ENCODE measurements around the gene ABCG1. TPM values are rescaled to one million over a fixed set of nuclear protein-coding genes. Genes with fewer than 3 reads are reported as not detected.
"Not testable (repeated sequence)": the region's sequence is repeated elsewhere in the genome, so short reads cannot be mapped to it uniquely, and the experiment has no call there.

Gene ABCG1
- total RNA-seq, 2 donors from 2014 or later: 15.4 to 24.4 TPM

DNA sequence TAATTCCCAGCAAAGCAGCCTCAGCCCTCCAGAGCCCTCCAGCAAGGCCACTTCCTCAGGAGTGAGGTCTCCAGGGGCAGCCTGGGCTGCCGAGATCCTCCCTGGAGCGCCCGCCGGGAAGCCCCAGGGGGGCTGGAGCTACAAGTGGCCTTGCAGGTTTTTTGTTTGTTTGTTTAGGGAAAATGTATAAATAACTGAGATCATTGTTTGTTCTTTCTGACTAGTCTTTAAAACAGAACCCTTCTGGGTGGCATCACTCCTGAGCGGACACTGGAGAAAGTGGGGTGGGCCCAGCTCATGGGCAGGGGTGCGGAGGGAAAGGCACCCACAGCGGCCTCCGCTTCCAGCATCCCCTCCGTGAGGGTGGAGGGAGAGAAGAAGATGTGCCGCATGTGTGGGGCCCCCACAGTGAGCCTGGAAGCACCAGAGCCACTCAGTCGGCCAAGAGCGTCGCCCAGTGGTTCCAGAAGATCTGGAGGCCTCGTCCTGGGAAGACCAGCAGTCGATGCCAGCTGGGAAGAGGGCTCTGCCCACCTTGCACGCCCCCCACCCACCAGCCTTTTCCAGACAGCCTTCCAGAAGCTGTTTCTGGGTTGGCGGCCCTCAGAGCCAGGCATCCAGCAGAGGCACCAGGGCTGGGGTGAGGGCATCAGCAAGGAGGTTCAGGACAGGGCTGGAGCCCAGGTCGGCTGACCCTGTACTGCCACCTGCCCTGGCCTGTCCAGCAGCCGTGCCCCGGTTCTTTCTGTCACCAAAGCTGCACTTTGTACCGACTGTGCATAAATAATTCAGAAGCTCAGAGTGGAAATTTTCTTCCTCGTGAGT lies 61.6 kb downstream of the ABCG1 start:
- ATAC-seq (no peak), DNase-seq (ENCODE audit: low spot score in 2 of 2) (no peak)
- Mint-ChIP-seq H3K36me3 (no peaks in the 10 kb centered on the region), H3K27ac (peak overlapping the region in 1 of 2 donors; percentile 55), H3K9me3 (no peaks in the 10 kb centered on the region)

DNA sequence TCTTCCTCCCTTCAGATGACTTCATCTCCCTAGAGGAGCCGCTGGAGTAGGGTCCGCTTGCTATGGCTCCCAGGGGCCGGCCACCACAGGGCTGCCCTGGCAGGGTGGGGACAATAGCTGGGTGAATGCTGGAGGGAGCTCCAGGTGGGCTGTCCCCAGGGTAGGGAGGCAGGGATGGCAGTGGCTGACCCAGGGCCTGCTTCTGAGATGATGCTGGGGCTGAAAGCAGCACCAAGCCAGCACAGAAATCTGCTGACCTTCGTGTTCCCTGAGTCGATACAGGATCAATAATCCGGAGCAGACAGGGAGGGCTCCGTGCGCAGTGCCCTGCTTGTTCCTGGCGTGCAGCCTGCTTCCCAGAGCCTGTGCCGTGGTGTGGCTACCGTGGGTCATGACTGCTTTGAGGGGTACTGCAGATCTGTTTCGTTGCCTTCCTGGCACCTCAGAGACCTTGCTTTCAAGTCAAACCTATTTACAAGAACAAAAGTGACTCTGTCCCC lies 62.3 kb downstream of the ABCG1 start:
- DNase-seq (ENCODE audit: low spot score in 2 of 2) (no peak), ATAC-seq (no peak)
- Mint-ChIP-seq H3K27ac (no peak overlapping the region), H3K9me3 (no peaks in the 10 kb centered on the region), H3K36me3 (no peaks in the 10 kb centered on the region)

DNA sequence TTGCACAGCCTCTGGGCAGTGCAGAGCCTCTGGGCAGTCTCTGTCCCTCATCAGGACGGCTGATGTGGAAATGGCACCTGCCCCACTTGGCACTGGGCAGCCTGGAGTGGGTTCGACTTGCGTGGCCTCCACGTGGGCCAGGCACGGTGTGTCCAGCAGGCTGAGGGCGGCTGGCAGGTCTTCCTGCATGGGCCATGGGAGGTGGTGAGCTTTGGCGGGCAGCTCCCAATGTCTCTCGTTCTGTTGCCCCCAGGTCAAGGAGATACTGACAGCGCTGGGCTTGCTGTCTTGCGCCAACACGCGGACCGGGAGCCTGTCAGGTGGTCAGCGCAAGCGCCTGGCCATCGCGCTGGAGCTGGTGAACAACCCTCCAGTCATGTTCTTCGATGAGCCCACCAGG lies 63.1 kb downstream of the ABCG1 start:
- H3K36me3 Mint-ChIP-seq: no peaks in the 10 kb centered on the region
- ATAC-seq (no peak), DNase-seq (ENCODE audit: low spot score in 2 of 2) (no peak)
- H3K9me3 Mint-ChIP-seq: no peaks in the 10 kb centered on the region
- no peak overlapping the region for H3K27ac Mint-ChIP-seq

DNA sequence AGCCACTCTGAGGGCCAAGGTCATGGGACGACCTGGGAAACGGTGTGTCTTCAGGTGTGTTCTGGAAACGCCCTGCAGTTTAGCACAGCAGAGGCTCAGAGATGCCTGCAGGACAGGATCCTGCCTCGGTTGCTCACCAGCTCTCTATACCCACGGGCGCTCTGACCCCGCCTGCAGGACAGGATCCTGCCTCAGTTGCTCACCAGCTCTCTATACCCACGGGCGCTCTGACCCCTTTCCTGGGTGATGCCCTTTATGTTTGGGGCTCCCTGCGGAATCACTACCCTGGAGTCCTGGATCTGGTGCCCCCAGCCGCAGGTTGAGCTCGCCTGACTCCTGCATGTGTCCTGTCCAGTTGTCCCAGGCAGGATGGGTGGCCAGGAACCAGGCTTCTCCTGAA lies 63.8 kb downstream of the ABCG1 start:
- ATAC-seq (peak in 1 of 2 donors; percentile 11), DNase-seq (ENCODE audit: low spot score in 2 of 2) (no peak)
- Mint-ChIP-seq H3K36me3 (no peaks in the 10 kb centered on the region), H3K27ac (peak overlapping the region in 1 of 2 donors; percentile 44), H3K9me3 (no peaks in the 10 kb centered on the region)

DNA sequence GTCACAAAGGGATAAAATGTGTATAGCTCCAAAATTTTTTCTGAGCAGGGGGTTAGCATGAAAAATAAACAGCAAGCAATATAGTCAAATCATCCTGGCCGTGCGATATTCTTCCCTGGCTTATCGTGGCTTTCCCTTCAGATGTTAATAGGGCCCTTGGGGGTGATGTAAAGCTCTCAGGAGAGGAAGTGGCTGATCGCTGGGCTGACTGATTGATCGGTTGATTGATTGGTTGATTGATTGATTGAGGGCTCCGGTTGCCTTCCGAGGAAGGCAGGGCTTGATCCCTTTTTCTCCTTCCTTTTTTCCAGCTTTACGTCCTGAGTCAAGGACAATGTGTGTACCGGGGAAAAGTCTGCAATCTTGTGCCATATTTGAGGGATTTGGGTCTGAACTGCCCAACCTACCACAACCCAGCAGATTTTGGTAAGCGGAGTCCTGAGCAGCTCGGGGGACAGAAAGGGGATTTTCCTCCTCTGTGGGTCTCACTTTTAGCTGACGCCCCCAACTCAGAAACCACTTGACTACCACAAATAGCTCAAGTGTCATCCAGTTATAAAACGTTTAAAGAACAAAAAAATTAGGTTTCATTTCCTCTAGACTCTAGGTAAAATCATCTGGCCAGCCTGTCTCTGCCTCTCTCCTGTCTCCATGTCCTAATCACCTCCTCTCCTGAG lies 66.8 kb downstream of the ABCG1 start:
- ATAC-seq (no peak), DNase-seq (ENCODE audit: low spot score in 2 of 2) (no peak)
- H3K9me3 Mint-ChIP-seq: no peaks in the 10 kb centered on the region
- peaks cover 4 to 16% of the 10 kb centered on the region in 2 donors for H3K36me3 Mint-ChIP-seq
- peak overlapping the region in 1 of 2 donors; percentile 91 for H3K27ac Mint-ChIP-seq

DNA sequence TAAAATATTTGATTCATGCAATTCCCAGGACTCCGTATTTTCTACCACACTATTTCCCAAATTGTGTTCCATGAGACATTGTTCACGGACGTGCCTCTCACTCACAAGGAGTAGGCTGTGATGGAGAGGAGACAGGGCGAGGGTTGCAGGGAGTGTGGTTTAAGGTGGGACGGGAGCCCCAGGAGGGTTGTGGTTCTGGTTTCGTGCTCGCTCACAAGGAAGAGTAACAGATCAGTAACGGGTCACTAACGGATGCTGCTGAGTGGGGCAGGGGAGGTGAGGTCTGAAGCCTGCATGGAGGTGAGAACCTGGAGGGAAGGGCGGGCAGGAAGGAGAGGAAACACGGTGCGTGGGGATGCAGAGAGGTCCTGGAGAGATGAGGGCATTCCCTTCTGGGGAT lies 67.5 kb downstream of the ABCG1 start:
- Mint-ChIP-seq H3K36me3 (peaks cover 4 to 16% of the 10 kb centered on the region in 2 donors), H3K9me3 (no peaks in the 10 kb centered on the region), H3K27ac (peak overlapping the region; percentile 16 to 84)
- ATAC-seq: no peak
- no peak for DNase-seq (ENCODE audit: low spot score in 2 of 2)

DNA sequence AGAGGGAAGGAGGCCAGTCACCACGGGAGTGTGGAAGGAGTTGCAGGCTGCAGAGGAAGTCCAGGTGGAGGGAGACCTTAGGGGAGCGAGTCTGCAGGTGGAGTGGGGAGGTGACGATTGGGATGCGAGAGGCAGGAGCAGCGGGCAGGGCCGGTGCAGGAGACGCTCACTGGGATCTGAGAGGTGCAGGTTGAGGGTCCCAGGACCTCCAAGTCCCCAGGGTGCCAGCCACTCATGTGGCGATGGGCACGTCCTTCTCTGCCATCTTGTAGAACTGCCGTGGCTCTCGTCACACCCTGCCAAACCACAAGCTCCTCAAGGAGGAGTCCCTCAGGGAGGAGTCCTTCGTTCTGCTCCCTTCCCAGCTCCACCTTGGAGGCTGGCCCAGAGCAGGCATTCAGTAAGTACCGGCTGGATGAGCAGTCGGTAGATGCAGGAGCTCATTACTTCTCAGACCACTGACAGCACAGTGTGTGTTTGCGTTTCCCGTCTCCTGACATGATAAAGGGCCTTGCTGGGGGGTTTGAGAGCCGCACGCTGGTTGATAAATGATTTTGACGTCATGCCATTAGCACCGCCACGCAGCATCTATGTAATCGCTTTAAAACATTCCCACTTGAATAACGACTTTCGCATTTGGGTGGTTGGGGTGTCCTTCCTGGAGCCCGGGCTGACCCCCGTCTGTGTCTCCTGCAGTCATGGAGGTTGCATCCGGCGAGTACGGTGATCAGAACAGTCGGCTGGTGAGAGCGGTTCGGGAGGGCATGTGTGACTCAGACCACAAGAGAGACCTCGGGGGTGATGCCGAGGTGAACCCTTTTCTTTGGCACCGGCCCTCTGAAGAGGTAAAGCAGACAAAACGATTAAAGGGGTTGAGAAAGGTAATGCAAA lies 68.5 kb downstream of the ABCG1 start:
- ATAC-seq (no peak), DNase-seq (ENCODE audit: low spot score in 2 of 2) (no peak)
- Mint-ChIP-seq H3K27ac (peak overlapping the region in 1 of 2 donors; percentile 37), H3K36me3 (peaks cover 4 to 16% of the 10 kb centered on the region in 2 donors), H3K9me3 (no peaks in the 10 kb centered on the region)

DNA sequence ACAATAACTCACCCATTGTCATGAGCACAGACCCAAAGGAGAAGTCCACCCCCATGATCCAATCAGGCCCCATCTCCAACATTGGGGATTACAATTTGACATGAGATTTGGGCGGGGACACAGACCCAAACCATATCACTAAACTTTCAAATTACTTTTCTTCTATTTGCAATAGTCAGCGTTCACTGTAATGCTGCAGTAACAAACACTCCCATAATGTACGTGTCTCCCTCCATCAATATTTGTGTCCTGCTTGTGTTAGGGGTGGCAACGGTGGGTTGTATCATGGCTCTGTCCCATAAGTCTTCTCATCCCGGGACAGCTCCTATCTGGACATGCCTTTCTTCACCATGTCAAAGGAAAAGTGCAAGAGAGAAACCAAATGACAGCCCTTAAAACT lies 70.0 kb downstream of the ABCG1 start:
- DNase-seq (ENCODE audit: low spot score in 2 of 2): no peak
- ATAC-seq: no peak
- Mint-ChIP-seq H3K9me3 (no peaks in the 10 kb centered on the region), H3K27ac (no peak overlapping the region), H3K36me3 (peaks cover 4 to 16% of the 10 kb centered on the region in 2 donors)

DNA sequence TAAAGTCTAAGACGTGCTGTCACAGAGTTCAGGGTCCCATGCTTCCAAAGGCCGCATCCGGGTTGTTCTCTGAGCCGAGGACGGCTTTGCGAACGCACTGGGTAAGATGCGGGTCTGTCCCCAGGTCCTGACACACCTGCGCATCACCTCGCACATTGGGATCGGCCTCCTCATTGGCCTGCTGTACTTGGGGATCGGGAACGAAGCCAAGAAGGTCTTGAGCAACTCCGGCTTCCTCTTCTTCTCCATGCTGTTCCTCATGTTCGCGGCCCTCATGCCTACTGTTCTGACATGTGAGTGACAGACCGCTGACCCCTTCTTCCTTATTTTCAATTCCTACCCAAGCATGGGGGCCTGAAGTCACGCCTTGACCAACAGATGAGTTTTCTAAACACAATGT lies 71.0 kb downstream of the ABCG1 start:
- Mint-ChIP-seq H3K36me3 (peaks cover 4 to 21% of the 10 kb centered on the region in 2 donors), H3K27ac (peak overlapping the region in 1 of 2 donors; percentile 60), H3K9me3 (no peaks in the 10 kb centered on the region)
- ATAC-seq (no peak), DNase-seq (ENCODE audit: low spot score in 2 of 2) (no peak)

DNA sequence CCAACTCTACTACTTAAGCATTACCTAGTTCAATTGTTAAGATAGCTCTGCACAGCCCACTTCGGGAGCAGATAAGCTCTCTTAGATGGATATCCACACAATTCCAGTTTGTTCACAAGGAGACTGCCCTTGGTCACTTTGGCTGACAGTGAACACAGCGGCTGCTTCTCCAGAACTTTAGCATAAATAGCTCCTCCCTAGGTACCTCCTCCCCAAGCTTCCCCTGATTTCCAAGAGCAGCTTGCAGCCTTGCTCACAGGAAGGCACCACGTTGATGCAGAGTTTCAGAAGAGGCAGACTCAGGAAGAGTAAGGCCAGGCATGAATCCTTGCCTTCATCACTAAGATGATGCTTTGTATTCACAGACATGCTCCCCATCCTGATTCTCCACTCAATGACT lies 71.6 kb downstream of the ABCG1 start:
- no peak for ATAC-seq
- Mint-ChIP-seq H3K36me3 (peaks cover 4 to 22% of the 10 kb centered on the region in 2 donors), H3K27ac (no peak overlapping the region), H3K9me3 (no peaks in the 10 kb centered on the region)
- DNase-seq (ENCODE audit: low spot score in 2 of 2): no peak

DNA sequence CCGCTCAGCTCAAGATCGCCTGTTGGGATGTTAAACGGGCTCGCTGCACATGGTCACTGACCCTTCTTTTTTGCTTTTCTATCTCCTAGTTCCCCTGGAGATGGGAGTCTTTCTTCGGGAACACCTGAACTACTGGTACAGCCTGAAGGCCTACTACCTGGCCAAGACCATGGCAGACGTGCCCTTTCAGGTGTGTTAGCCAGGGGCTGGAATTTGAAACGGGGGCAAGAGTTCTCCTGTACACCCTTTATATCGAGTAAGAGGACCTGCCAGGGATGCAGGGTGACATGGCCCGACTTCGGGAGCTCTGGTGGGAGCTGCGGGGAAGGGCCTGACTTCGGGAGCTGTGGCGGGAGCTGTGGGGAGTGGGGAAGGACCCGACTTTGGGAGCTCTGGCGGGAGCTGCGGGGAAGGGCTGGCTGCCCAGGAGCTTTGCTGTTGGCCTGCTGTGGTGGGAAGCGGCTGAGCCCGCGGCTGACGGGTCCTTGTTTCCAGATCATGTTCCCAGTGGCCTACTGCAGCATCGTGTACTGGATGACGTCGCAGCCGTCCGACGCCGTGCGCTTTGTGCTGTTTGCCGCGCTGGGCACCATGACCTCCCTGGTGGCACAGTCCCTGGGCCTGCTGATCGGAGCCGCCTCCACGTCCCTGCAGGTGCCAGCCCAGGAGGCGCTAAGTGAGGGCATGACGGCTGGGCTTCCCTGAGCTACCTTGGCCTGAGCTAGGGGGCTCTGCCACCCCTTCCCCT lies 72.2 kb downstream of the ABCG1 start:
- H3K36me3 Mint-ChIP-seq: peaks cover 4 to 22% of the 10 kb centered on the region in 2 donors
- no peak for DNase-seq (ENCODE audit: low spot score in 2 of 2)
- peak in 1 of 2 donors; percentile 4 for ATAC-seq
- peak overlapping the region in 1 of 2 donors; percentile 26 for H3K27ac Mint-ChIP-seq
- no peaks in the 10 kb centered on the region for H3K9me3 Mint-ChIP-seq

DNA sequence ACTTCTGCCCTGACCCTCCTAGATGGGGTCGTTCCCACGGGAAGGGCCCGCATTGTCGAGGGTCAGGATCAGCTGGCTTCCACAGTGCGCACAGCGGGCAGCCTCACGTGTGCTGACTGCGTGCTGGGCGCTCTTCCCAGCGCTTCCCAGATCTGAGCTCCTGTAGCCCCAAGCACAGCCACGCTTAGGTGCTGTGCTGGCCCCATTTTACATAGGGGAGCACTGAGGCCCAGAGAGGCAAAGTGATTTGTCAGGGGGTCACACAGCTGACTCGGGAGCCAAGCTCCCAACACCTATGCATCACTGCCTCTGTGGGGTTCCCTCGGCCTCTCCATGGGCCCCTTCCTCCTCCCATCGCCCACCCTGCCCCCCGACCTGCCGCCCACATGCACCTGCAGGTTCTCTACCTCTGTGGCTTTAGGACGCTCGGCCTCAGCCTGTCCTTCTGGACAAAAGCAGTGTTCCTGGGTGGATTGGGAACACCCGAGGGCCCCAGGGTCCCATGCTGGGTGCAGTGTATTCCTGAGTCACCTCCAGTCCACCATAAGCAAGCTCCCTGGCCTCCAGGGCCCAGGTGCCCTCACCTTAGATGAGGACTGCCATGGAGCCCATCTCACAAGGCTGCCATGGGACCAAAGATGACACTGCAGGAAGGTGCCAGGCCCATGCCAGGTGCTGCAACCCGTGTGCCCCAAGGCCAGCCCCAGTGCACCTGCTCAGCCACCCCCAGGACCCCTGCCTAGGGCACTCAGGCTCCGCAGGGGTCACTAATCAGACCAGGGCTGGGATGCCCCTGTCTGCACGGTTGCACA lies 73.0 kb downstream of the ABCG1 start:
- Mint-ChIP-seq H3K9me3 (no peaks in the 10 kb centered on the region), H3K27ac (no peak overlapping the region), H3K36me3 (peaks cover 4 to 22% of the 10 kb centered on the region in 2 donors)
- DNase-seq (ENCODE audit: low spot score in 2 of 2): no peak
- peak; percentile 30 to 59 for ATAC-seq

DNA sequence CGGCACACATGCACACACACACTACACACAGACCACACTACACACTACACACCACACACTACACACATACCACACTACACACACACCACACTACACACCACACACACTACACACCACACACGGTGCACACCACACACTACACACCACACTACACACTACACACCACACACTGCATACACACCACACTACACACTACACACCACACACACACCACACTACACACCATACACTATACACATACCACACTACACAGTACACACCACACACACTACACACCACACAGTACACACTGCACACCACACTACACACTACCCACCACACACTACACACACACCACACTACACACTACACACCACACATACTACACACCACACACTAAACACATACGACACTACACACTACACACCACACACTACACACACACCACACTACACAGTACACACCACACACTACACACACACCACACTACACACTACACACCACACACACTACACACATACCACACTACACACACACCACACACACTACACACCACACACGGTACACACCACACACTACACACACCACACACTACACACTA lies 73.7 kb downstream of the ABCG1 start:
- not testable (repeated sequence) for H3K9me3 Mint-ChIP-seq; H3K27ac Mint-ChIP-seq; DNase-seq (ENCODE audit: low spot score in 2 of 2)
- peak in 1 of 2 donors; percentile 2 for ATAC-seq
- H3K36me3 Mint-ChIP-seq: peaks cover 4 to 22% of the 10 kb centered on the region in 2 donors

DNA sequence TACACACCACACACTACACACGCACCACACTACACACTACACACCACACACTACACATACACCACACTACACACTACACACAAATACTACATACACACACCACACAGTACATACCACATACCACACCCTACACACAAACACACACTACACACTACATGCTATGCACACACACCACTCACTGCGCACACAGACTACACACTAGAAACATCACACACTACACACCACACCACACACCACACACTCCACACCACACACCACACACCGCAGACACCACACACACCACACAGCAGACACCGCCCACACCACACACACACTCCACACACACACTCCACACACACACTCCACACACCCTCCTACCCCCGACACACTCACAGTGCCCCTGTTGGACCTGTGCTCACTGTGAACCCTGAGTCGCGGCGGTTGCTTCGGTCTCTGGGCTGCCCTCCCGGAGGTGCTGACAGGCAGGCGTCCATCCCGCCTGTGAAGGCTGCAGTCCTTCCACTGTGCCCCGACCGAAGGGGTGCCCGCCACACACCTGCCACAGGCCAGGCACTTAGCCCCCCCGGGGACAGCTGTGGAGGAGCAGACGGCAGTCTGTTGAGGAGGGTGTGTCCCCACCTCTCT lies 74.8 kb downstream of the ABCG1 start:
- no peaks in the 10 kb centered on the region for H3K9me3 Mint-ChIP-seq
- DNase-seq (ENCODE audit: low spot score in 2 of 2) (no peak), ATAC-seq (no peak)
- peak overlapping the region in 1 of 2 donors; percentile 44 for H3K27ac Mint-ChIP-seq
- peaks cover 0 to 15% of the 10 kb centered on the region in 2 donors for H3K36me3 Mint-ChIP-seq
